D341Med (cell line): ENCODE results near the gene TNRC18.
"Not testable (repeated sequence)": the region's sequence is repeated elsewhere in the genome, so short reads cannot be mapped to it uniquely, and the experiment has no call there.

ENCODE experiments used
- DNase-seq: peaks from one replicate; pipeline ENCODE4 v3.0.0; 2012; ENCODE audit warnings: low spot score

Gene TNRC18

GRCh38 chr7:5315761-5316160 lies 107.9 kb downstream of the TNRC18 start:
- DNase-seq: no peak

DNA sequence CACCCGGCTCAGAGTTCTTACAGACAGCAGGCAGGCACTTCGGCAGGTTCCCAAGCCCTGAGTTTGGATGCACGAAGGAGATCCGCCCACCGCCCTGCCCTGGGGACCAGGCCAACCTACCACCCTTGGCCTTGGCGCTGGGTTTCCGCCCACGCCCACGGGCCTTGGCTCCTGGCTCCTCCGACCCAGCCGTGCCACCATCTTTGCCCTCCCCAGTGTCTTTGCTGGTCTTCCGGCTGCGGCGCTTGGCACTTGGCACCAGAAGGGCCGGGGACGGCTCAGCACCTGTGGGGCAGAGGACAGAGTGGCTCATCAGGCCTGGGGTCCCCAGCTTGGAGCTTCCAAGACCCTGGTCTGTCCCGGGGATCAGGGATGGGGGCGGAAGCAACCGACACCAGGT lies 108.8 kb downstream of the TNRC18 start:
- DNase-seq: no peak

- DNase-seq: not testable (repeated sequence)
Measured at GRCh38 chr7:5313076-5313885, 110.4 kb downstream of the TNRC18 start.

GRCh38 chr7:5312276-5313070 lies 111.2 kb downstream of the TNRC18 start:
- DNase-seq: not testable (repeated sequence)

DNA sequence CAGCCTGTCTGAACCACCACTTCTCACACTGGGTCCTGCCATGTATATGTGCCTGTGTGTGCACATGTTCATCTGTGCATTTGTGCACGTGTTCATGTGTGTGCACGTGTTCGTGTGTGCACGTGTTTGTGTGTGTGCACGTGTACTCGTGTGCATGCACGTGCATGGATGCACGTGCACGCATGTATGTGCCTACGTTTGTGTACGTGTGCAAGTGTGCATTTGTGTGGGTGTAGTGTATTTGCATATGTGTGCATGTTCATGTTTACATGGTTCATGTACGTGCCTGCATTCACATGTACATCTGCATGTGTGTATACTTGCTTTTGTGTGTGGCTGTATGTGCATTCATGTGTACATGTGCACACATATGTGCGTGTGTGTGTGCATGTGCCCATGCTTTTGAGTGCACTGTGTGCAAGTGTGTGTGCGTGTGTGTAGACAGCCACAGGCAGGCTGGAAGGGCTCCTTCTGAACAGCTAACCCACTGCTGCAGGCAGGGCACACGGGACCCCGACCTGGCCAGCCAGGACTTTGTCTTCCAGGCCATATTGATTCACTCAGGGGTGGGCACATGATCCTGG lies 112.7 kb downstream of the TNRC18 start:
- no peak for DNase-seq

- no peak for DNase-seq
Measured at GRCh38 chr7:5309146-5309545, 114.5 kb downstream of the TNRC18 start.

DNA sequence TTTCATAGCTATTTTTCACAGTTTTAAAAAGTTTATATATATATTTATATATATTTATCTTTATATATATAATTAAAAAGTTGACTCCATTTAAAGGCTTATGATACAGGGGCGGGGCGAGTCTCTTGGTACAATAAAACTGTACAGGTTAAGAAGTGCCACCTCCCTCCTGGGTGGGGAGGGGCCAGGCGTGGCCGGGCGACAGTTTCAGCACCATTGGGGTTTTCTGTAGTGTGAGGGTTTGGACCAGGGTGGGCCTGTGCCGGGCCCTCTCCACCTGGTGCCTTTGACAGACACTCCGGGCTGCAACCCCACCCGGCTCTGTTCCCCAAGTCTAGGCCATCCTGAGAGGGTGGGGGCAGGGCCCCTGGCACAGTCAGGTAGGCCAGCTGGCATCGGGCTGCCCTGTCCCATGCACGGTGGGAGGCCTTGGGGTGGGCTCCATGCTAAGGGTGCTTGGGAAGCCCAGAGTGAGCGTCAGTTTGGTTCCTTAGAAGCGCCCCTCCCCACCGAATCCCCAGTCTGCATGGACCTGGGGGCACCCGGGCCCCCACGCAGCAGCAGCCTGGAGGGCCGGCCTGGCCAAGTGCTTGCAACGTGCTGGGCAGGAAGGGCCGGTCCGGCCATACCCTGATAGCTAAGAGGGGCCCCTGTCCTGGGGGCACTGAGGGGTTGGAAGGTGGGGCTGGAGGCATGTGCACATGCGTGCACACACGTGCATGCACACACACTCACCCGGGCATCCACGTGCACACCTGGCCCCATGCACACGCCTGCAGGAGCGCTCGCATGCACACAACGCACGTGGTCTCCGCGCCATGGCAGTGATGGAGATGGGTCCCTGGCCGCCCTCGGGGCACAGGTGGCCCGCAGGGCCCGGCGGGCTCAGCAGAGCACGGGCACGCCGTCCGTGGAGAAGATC lies 116.2 kb downstream of the TNRC18 start:
- not testable (repeated sequence) for DNase-seq

DNA sequence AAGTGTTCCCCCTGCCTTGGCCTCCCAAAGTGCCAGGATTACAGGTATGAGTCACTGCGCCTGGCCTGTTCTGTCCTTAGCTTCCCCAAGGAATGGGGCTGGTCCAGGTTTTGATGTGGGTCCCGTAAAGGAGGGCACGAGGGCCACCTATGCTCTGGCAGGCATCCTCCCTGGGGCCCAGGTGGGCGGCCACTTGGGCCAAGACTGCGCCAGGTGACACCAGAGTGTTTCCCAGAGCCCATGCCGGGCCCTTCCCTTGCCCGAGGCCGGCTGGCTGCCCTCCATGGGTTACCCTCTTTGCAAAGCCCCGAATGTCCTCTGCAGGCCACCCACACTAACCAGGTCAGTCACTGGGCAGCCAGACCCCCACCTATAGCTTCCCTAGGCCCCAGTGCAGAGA lies 118.6 kb downstream of the TNRC18 start:
- not testable (repeated sequence) for DNase-seq

GRCh38 chr7:5303591-5304505 lies 119.8 kb downstream of the TNRC18 start:
- DNase-seq: no peak

- no peak for DNase-seq
Measured at GRCh38 chr7:5303061-5303460, 120.6 kb downstream of the TNRC18 start.

GRCh38 chr7:5302577-5302976 lies 121.1 kb downstream of the TNRC18 start:
- no peak for DNase-seq

- DNase-seq: no peak
Measured at GRCh38 chr7:5300366-5300765, 123.3 kb downstream of the TNRC18 start.

GRCh38 chr7:5296611-5297226 lies 126.9 kb downstream of the TNRC18 start:
- peak; percentile 76 for DNase-seq

DNA sequence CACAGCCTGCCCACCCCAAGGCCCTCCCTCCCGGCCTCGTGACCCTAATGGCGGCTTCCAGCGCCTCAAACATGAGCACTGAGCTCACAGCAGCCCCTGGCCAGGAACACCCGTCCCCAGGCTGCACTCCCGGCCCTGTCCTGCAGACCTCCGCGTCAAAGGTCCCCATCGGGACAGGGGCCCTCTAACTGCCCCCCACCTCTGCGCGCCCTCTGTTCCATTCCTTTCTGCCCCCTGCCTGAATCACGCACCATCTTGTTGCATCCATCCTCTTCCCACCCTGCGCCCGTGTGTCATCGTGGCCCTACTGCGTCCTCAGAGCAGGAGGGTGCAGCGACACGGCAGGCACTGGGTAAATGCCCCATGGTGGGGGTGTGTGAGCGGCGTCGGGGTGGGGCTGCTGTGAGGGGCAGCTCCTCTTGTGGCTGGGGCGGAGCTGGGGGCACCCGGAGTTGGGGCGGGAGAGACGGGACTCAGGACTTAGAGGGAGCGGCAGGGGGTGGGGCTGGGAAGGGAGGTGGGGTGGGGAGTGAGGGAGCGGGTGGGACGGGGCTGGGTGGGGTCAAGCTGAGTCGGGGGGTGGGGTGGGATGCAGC lies 127.5 kb downstream of the TNRC18 start:
- no peak for DNase-seq

DNA sequence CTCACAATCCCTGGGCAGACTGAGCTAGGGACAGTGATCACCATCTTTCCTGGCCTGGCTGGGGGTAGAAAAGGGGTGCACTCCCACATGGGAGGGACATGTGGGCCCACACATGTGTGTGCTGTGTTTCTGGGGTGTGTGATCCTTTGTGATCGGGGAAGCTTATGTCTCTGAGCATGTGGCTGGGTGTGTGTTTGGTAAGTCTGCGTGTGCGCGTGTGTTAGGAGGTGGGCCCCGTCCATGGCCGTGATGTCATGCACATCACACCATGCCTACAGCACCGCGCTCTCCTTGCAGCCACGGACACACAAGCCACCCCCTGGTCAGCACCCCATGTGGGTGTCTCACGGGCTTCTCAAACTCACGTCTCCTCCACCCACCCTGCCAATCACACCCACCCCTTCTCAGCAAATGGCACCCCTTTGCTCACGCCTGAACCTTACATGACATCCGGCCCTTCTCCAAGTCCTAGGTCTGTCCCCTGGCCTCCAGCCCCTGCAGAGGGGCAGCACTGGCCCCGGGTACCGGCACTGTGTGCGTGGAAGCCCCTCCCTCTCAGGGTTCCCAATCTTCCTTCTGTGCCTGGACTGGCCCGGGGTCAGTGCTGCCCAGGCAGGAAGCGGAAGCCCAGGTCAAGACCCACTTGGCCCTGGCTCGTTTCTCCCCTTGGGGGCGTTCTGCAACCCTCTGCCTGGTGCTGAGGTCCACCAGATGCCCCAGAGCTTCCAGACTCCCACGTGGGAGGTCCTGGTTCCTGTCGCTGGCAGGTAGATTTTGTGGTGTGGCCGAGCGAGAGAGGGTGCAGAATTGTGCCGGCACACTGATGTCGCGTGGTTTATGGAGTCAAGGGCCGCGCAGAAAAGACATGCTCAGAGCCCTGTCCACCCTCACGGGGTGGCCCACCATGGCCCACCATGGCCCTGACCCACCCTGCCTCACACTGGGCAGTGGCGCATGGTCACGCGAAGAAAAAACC lies 128.3 kb downstream of the TNRC18 start:
- DNase-seq: no peak

- no peak for DNase-seq
Measured at GRCh38 chr7:5294169-5294987, 129.3 kb downstream of the TNRC18 start.

GRCh38 chr7:5291711-5292335 lies 131.8 kb downstream of the TNRC18 start:
- not testable (repeated sequence) for DNase-seq
